ENCODE results near the gene RAB10. TPM values are rescaled to one million over a fixed set of nuclear protein-coding genes. Genes with fewer than 3 reads are reported as not detected.
"Not testable (repeated sequence)": the region's sequence is repeated elsewhere in the genome, so short reads cannot be mapped to it uniquely, and the experiment has no call there.

Gene RAB10
- total and polyA plus RNA-seq, 4 donors, result 37.6 to 149 (median 85.2) TPM

DNA sequence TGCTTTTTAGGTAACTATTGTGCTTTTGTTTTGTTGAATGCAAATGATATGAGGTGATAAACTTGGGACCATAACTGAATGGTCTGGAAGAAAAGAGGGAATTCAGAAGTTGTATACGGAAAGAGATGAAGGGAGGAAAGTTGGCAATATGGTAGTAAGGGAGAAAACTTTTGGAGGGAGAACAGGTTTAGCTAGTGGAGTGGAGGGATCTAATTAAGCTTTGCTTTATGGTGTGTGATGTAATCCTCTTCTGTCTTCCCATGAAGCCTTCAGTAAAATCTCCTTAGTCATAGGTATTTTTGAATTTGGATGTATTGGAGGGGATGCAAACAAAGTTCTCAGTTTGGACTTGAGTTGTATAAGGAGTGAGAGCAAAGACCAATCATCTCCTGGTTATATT lies 20.2 kb upstream of the RAB10 start:
- Histone ChIP-seq H3K4me3 (no peak overlapping the region), H3K27ac (ENCODE audit: low read depth in 1 of 2, low read length in 1 of 2) (no peak overlapping the region), H3K9ac (ENCODE audit: insufficient read depth in 1 of 2, low read length in 2 of 2) (no peak overlapping the region), H3K27me3 (ENCODE audit: control insufficient read depth in 3 of 3, insufficient read depth in 3 of 3, low read length in 2 of 3) (no peaks in the 10 kb centered on the region), H3K4me1 (ENCODE audit: control insufficient read depth in 5 of 5, insufficient read depth in 5 of 5, low read length in 5 of 5) (peaks cover 0 to 18% (median 4%) of the 10 kb centered on the region in 5 donors), H3K9me3 (ENCODE audit: control insufficient read depth in 4 of 4, insufficient read depth in 3 of 4, low read length in 3 of 4) (peaks cover 0 to 2% (median 0%) of the 10 kb centered on the region in 4 donors), H3K36me3 (ENCODE audit: control insufficient read depth in 4 of 4, insufficient read depth in 4 of 4, low read length in 4 of 4) (no peaks in the 10 kb centered on the region)
- ATAC-seq (ENCODE audit: insufficient read depth, low FRiP score) (no peak), DNase-seq (no peak)
- TF ChIP-seq CTCF (IDR thresholded peaks at IDR 0.05; ENCODE audit: control extremely low read depth, extremely low read depth), result no peak
- WGBS, 2 donors, result 92 to 100% methylated on average over 1 of the region's 1 CpG

DNA sequence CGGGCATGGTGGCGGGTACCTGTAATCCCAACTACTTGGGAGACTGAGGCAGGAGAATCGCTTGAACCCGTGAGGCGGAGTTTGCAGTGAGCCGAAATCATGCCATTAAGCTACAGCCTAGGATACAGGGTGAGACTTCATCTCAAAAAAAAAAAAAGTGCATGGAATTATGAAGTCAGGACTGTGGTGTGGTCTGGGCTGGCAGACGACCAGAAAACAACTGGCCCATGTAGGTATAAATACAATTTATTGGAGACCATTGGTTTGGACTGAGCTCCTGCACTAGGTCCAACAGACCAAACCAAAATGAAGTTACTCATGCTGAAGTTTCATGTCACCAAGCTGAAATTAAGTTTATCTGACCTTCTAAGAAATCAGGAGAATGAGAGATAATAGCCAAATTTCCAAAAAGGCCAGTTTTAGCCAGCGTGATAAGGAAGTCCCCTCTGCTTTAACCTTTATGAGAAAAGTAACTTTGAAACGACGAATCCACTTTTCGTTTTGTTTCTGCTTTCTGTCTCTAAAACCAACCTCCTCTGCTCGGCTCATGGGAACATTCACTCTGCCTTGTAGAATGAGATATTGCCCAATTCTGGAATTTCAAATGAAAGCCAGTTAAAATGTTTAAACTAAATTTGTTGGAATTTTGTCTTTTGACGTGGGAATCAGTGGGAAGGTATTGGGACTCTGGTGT lies 17.7 kb upstream of the RAB10 start:
- no peaks in the 10 kb centered on the region for H3K9me3 ChIP-seq (ENCODE audit: control insufficient read depth in 4 of 4, insufficient read depth in 3 of 4, low read length in 3 of 4)
- H3K27ac ChIP-seq (ENCODE audit: low read depth in 1 of 2, low read length in 1 of 2), result no peak overlapping the region
- no peak for TF ChIP-seq CTCF (IDR thresholded peaks at IDR 0.05; ENCODE audit: control extremely low read depth, extremely low read depth)
- no peaks in the 10 kb centered on the region for H3K36me3 ChIP-seq (ENCODE audit: control insufficient read depth in 4 of 4, insufficient read depth in 4 of 4, low read length in 4 of 4)
- DNase-seq (no peak), ATAC-seq (ENCODE audit: insufficient read depth, low FRiP score) (no peak)
- H3K4me3 ChIP-seq, result no peak overlapping the region
- no peaks in the 10 kb centered on the region for H3K27me3 ChIP-seq (ENCODE audit: control insufficient read depth in 3 of 3, insufficient read depth in 3 of 3, low read length in 2 of 3)
- H3K4me1 ChIP-seq (ENCODE audit: control insufficient read depth in 5 of 5, insufficient read depth in 5 of 5, low read length in 5 of 5), result peaks cover 0 to 18% (median 4%) of the 10 kb centered on the region in 5 donors
- 87 to 91% methylated on average over 13 of the region's 13 CpGs for WGBS, 2 donors
- H3K9ac ChIP-seq (ENCODE audit: insufficient read depth in 1 of 2, low read length in 2 of 2), result no peak overlapping the region

- H3K36me3 ChIP-seq (ENCODE audit: control insufficient read depth in 4 of 4, insufficient read depth in 4 of 4, low read length in 4 of 4); H3K27me3 ChIP-seq (ENCODE audit: control insufficient read depth in 3 of 3, insufficient read depth in 3 of 3, low read length in 2 of 3); H3K27ac ChIP-seq (ENCODE audit: low read depth in 1 of 2, low read length in 1 of 2); H3K4me3 ChIP-seq; ATAC-seq (ENCODE audit: insufficient read depth, low FRiP score); H3K9ac ChIP-seq (ENCODE audit: insufficient read depth in 1 of 2, low read length in 2 of 2); DNase-seq; H3K9me3 ChIP-seq (ENCODE audit: control insufficient read depth in 4 of 4, insufficient read depth in 3 of 4, low read length in 3 of 4): not testable (repeated sequence)
- H3K4me1 ChIP-seq (ENCODE audit: control insufficient read depth in 5 of 5, insufficient read depth in 5 of 5, low read length in 5 of 5), result peaks cover 0 to 14% (median 4%) of the 10 kb centered on the region in 5 donors
- WGBS, 2 donors, result 62 to 78% methylated on average over 4 of the region's 4 CpGs
Observed at GRCh38 chr2:26016706-26017045, 17.2 kb upstream of the RAB10 start.

DNA sequence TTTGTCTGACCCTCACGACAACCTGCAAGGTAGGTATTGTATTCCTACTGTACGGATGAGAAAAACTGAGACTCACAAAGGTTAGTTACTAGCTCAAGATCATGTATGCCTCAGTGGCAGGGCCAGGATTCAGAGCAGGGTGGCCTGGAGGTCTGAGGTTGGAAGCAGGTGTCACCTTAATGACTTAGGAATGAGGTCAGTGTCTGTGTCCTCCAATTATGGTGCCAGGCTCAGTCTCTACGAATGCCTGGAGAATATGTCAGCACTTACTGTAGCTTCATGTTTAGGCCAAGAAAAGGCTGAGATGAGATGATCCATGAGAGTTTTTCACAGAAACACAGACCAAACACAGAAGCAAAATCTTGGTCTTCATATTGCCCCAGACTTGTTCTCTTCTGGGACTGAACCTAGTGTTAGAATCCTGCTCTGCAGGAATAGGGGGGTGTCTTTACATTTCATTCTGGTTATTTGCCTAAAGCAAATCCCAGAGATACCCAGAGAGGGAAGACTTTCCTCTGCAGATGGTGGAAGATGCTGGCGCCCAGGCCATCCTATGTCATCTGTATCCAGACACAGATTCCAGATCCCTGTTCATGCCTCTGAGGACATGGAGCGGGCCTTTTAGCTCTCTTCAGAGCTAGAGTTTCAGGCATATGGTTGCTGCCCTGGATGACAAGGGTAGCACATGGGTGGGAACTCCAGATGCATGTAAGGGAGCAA lies 16.3 kb upstream of the RAB10 start:
- H3K36me3 ChIP-seq (ENCODE audit: control insufficient read depth in 4 of 4, insufficient read depth in 4 of 4, low read length in 4 of 4), result no peaks in the 10 kb centered on the region
- peaks cover 0 to 7% (median 4%) of the 10 kb centered on the region in 5 donors for H3K4me1 ChIP-seq (ENCODE audit: control insufficient read depth in 5 of 5, insufficient read depth in 5 of 5, low read length in 5 of 5)
- H3K4me3 ChIP-seq, result no peak overlapping the region
- no peaks in the 10 kb centered on the region for H3K9me3 ChIP-seq (ENCODE audit: control insufficient read depth in 4 of 4, insufficient read depth in 3 of 4, low read length in 3 of 4)
- no peaks in the 10 kb centered on the region for H3K27me3 ChIP-seq (ENCODE audit: control insufficient read depth in 3 of 3, insufficient read depth in 3 of 3, low read length in 2 of 3)
- DNase-seq (no peak), ATAC-seq (ENCODE audit: insufficient read depth, low FRiP score) (no peak)
- no peak overlapping the region for H3K9ac ChIP-seq (ENCODE audit: insufficient read depth in 1 of 2, low read length in 2 of 2)
- peak overlapping the region in 1 of 2 donors; percentile 8 for H3K27ac ChIP-seq (ENCODE audit: low read depth in 1 of 2, low read length in 1 of 2)
- 94 to 95% methylated on average over 5 of the region's 5 CpGs for WGBS, 2 donors
- no peak for TF ChIP-seq CTCF (IDR thresholded peaks at IDR 0.05; ENCODE audit: control extremely low read depth, extremely low read depth)
